GM23338 (cell line): ENCODE results near the gene PSMA5. TPM values are rescaled to one million over a fixed set of nuclear protein-coding genes. Genes with fewer than 3 reads are reported as not detected.
"Not testable (repeated sequence)": the region's sequence is repeated elsewhere in the genome, so short reads cannot be mapped to it uniquely, and the experiment has no call there.

Experiments used
- ATAC-seq: fragments of 200-7000 bp; cut with Tn5 transposase; 3 replicates; pipeline ENCODE4 v1.9.1; 2020
- DNase-seq: peaks from one replicate; pipeline ENCODE4 v3.0.0-alpha.2; 2015; ENCODE audit warnings: low spot score
- H2AFZ ChIP-seq: fragments of 200-600 bp; sonication (generic); 2 replicates; pipeline ENCODE4 v1.8.0; 2016; ENCODE audit warnings: antibody characterized with exemption, mild to moderate bottlenecking, moderate library complexity
- H3F3A ChIP-seq: fragments of 200-600 bp; sonication (generic); replicated peaks from 2 replicates; pipeline ENCODE4 v1.8.0; 2017; ENCODE audit warnings: antibody characterized with exemption, mixed run types, low read depth
- H3K27ac ChIP-seq: fragments of 200-600 bp; sonication (generic); 2 replicates; pipeline ENCODE4 v1.6.1; 2016; ENCODE audit warnings: low read depth
- H3K27me3 ChIP-seq: fragments of 200-600 bp; sonication (generic); 2 replicates; pipeline ENCODE4 v1.8.0; 2016; ENCODE audit warnings: mild to moderate bottlenecking, mixed run types, moderate library complexity; ENCODE audit not compliant: insufficient read depth
- H3K36me3 ChIP-seq: fragments of 200-600 bp; sonication (generic); 2 replicates; pipeline ENCODE4 v1.8.0; 2016; ENCODE audit warnings: mild to moderate bottlenecking; ENCODE audit not compliant: insufficient read depth
- H3K4me1 ChIP-seq: fragments of 200-600 bp; sonication (generic); 2 replicates; pipeline ENCODE4 v1.8.0; 2016; ENCODE audit warnings: mild to moderate bottlenecking, moderate library complexity; ENCODE audit not compliant: insufficient read depth
- H3K4me2 ChIP-seq: fragments of 200-600 bp; sonication (generic); 2 replicates; pipeline ENCODE4 v1.7.1; 2017; ENCODE audit warnings: mixed run types
- H3K4me3 ChIP-seq: fragments of 200-600 bp; sonication (generic); 2 replicates; pipeline ENCODE4 v1.6.1; 2016; ENCODE audit warnings: mixed run types
- H3K79me2 ChIP-seq: fragments of 200-600 bp; sonication (generic); replicated peaks from 2 replicates; pipeline ENCODE4 v1.8.0; 2017; ENCODE audit warnings: mild to moderate bottlenecking; ENCODE audit not compliant: insufficient read depth
- H3K9me2 ChIP-seq: fragments of 200-600 bp; sonication (generic); 2 replicates; pipeline ENCODE4 v1.8.0; 2017; ENCODE audit not compliant: insufficient read depth
- H4K20me1 ChIP-seq: fragments of 200-600 bp; sonication (generic); replicated peaks from 2 replicates; pipeline ENCODE4 v1.8.0; 2017; ENCODE audit warnings: mild to moderate bottlenecking; ENCODE audit not compliant: insufficient read depth
- H3K27ac Mint-ChIP-seq: 2 replicates; pipeline ENCODE4 v1.8.0; 2020; ENCODE audit warnings: inconsistent platforms, mild to moderate bottlenecking, moderate library complexity, mixed read lengths
- H3K27me3 Mint-ChIP-seq: 3 replicates; pipeline ENCODE4 v1.8.0; 2022; ENCODE audit warnings: low read depth, mild to moderate bottlenecking, moderate library complexity, mixed read lengths, inconsistent platforms; ENCODE audit not compliant: insufficient read depth, poor library complexity
- H3K36me3 Mint-ChIP-seq: 3 replicates; pipeline ENCODE4 v1.8.0; 2021; ENCODE audit warnings: low read depth, mild to moderate bottlenecking, inconsistent platforms, moderate library complexity, mixed read lengths
- H3K4me1 Mint-ChIP-seq: 3 replicates; pipeline ENCODE4 v1.8.0; 2020; ENCODE audit warnings: mild to moderate bottlenecking, inconsistent platforms, mixed read lengths
- H3K4me3 Mint-ChIP-seq: 3 replicates; pipeline ENCODE4 v1.8.0; 2021; ENCODE audit warnings: moderate library complexity, mild to moderate bottlenecking, inconsistent platforms, mixed read lengths
- H3K9me3 Mint-ChIP-seq: 3 replicates; pipeline ENCODE4 v1.8.0; 2020; ENCODE audit warnings: moderate library complexity, mild to moderate bottlenecking, inconsistent platforms, mixed read lengths
- CTCF ChIP-seq, 2 experiments: fragments of 200-600 bp in 1 of 2; sonication (generic) in 1 of 2; conservative IDR thresholded peaks; 2 replicates each; pipeline versions ENCODE4 v1.5.1 to v1.6.1; 2016 to 2017; ENCODE audit warnings: antibody characterized with exemption in 2 of 2, low read depth in 2 of 2, mild to moderate bottlenecking in 2 of 2, moderate library complexity in 1 of 2
- EZH2 ChIP-seq: fragments of 200-600 bp; sonication (generic); IDR thresholded peaks from one replicate; pipeline ENCODE4 v1.8.0; 2017; ENCODE audit warnings: antibody characterized with exemption, mild to moderate bottlenecking, low read depth; ENCODE audit not compliant: unreplicated experiment
- JUNB ChIP-seq: IDR thresholded peaks from one replicate; pipeline ENCODE4 v1.6.1; 2016; ENCODE audit warnings: antibody characterized with exemption; ENCODE audit not compliant: unreplicated experiment
- NANOG ChIP-seq: IDR thresholded peaks from 2 replicates; pipeline ENCODE4 v1.6.1; 2016; ENCODE audit warnings: antibody characterized with exemption, borderline replicate concordance
- POLR2AphosphoS5 ChIP-seq: IDR thresholded peaks from 2 replicates; pipeline ENCODE4 v1.6.1; 2016; ENCODE audit warnings: antibody characterized with exemption, low read depth
- REST ChIP-seq: IDR thresholded peaks from one replicate; pipeline ENCODE4 v1.6.1; 2018; ENCODE audit warnings: antibody characterized with exemption; ENCODE audit not compliant: unreplicated experiment
- ZNF114 ChIP-seq: fragments of 250-450 bp; sonication (Bioruptor Pico); IDR thresholded peaks from 2 replicates; pipeline ENCODE4 v1.5.0; 2020; ENCODE audit warnings: mild to moderate bottlenecking, moderate library complexity
- ZNF462 ChIP-seq: fragments of 250-450 bp; sonication (Bioruptor Pico); IDR thresholded peaks from 2 replicates; pipeline ENCODE4 v1.5.0; 2020; ENCODE audit warnings: mild to moderate bottlenecking, moderate library complexity
- polyA plus RNA-seq: library from polyadenylated mRNA; unstranded; fragments of >200 nt; fragmentation: Nextera tagmentation; extraction: Ambion mirVana; gene quantifications from 2 replicates; pipeline ENCODE4 v1.2.1, GENCODE V29; 2016
- total RNA-seq: library from RNA; depleted of rRNA; stranded (reverse); fragments of >200 nt; shearing (Covaris generic); gene quantifications from 2 replicates; pipeline ENCODE4 v1.2.3, GENCODE V29; 2014

PSMA5 gene
- total and polyA plus RNA-seq, 2 experiments from 2014 or later: 104 to 126 TPM

- TF ChIP-seq ZNF462 (CRISPR knock-in tag): no peak
- TF ChIP-seq CTCF (conservative IDR thresholded peaks at IDR 0.05; ENCODE audit: low read depth in 2 of 2): no peak
- no peak for TF ChIP-seq NANOG
- no peak for TF ChIP-seq POLR2AphosphoS5
- TF ChIP-seq EZH2: no peak
- TF ChIP-seq REST: no peak
- TF ChIP-seq ZNF114: no peak
- TF ChIP-seq JUNB: no peak
Measured at GRCh38 chr1:109447524-109447923, 21.3 kb upstream of the PSMA5 start (continued).

GRCh38 chr1:109445949-109446695 is 19.9 kb upstream of the PSMA5 start:
- not testable (repeated sequence) for H3K27me3 ChIP-seq, H3K4me2 ChIP-seq, H3K79me2 ChIP-seq, H3K27ac Mint-ChIP-seq, H4K20me1 ChIP-seq, H3K27ac ChIP-seq, DNase-seq, H3K4me3 ChIP-seq, H3K4me3 Mint-ChIP-seq, H3K36me3 Mint-ChIP-seq, H3K9me3 Mint-ChIP-seq, H3K9me2 ChIP-seq, H2AFZ ChIP-seq, H3K36me3 ChIP-seq, H3K4me1 Mint-ChIP-seq, H3K4me1 ChIP-seq, H3F3A ChIP-seq, ATAC-seq, H3K27me3 Mint-ChIP-seq
